ENCODE data around the gene PPP1R12B. TPM values are rescaled to one million over a fixed set of nuclear protein-coding genes. Genes with fewer than 3 reads are reported as not detected.
A peak's percentile ranks its signal among the peaks of the same experiment; 100 is the strongest.
"Not testable (repeated sequence)": the region's sequence is repeated elsewhere in the genome, so short reads cannot be mapped to it uniquely, and the experiment has no call there.

PPP1R12B gene
- total and polyA plus RNA-seq, 2 experiments from 2014 or later, result 8.1 to 15.0 TPM

GRCh38 chr1:202624088-202624780 lies 275.7 kb downstream of the PPP1R12B start:
- no peaks in the 10 kb centered on the region for H4K20me1 ChIP-seq (ENCODE audit: insufficient read depth, poor library complexity, severe bottlenecking)
- no peak overlapping the region for H3K4me3 ChIP-seq
- H3K4me2 ChIP-seq, result no peak overlapping the region
- WGBS (ENCODE audit: low lambda C conversion rate, missing lambda C conversion rate), result 80% methylated on average over 6 of the region's 7 CpGs
- no peak overlapping the region for H3K27ac ChIP-seq
- no peak for TF ChIP-seq CTCF (IDR thresholded peaks at IDR 0.05; ENCODE audit: poor library complexity)
- no peak for TF ChIP-seq EZH2 (IDR thresholded peaks at IDR 0.05; ENCODE audit: borderline replicate concordance)
- TF ChIP-seq EZH2phosphoT487 (IDR thresholded peaks at IDR 0.05; ENCODE audit: low read depth, severe bottlenecking, unreplicated experiment), result no peak
- DNase-seq (ENCODE audit: low spot score), result no peak
- no peaks in the 10 kb centered on the region for H3K27me3 ChIP-seq
- no peaks in the 10 kb centered on the region for H3K36me3 ChIP-seq (replicated peaks; ENCODE audit: insufficient read depth, low read depth)
- H3K9me3 ChIP-seq (ENCODE audit: low read depth), result no peaks in the 10 kb centered on the region
- H3K9me2 ChIP-seq (replicated peaks; ENCODE audit: insufficient read depth), result no peaks in the 10 kb centered on the region
- H3K79me2 ChIP-seq, result no peaks in the 10 kb centered on the region
- H3K4me1 ChIP-seq (ENCODE audit: insufficient read depth), result peaks cover 9% of the 10 kb centered on the region
- no peak overlapping the region for H2AFZ ChIP-seq

- Histone ChIP-seq H2AFZ (no peak overlapping the region), H3K36me3 (replicated peaks; ENCODE audit: insufficient read depth, low read depth) (no peaks in the 10 kb centered on the region), H3K9me3 (ENCODE audit: low read depth) (no peaks in the 10 kb centered on the region), H3K4me1 (ENCODE audit: insufficient read depth) (peaks cover 8% of the 10 kb centered on the region), H3K27me3 (no peaks in the 10 kb centered on the region), H3K4me3 (no peak overlapping the region), H3K27ac (no peak overlapping the region), H3K4me2 (no peak overlapping the region), H3K79me2 (no peaks in the 10 kb centered on the region), H4K20me1 (ENCODE audit: insufficient read depth, poor library complexity, severe bottlenecking) (no peaks in the 10 kb centered on the region), H3K9me2 (replicated peaks; ENCODE audit: insufficient read depth) (no peaks in the 10 kb centered on the region)
- TF ChIP-seq EZH2 (IDR thresholded peaks at IDR 0.05; ENCODE audit: borderline replicate concordance) (no peak), CTCF (IDR thresholded peaks at IDR 0.05; ENCODE audit: poor library complexity) (no peak), EZH2phosphoT487 (IDR thresholded peaks at IDR 0.05; ENCODE audit: low read depth, severe bottlenecking, unreplicated experiment) (no peak)
- DNase-seq (ENCODE audit: low spot score), result no peak
- WGBS (ENCODE audit: low lambda C conversion rate, missing lambda C conversion rate), result 78% methylated on average over 1 of the region's 1 CpG
These were observed 276.2 kb downstream of the PPP1R12B start for GRCh38 chr1:202624781-202625108.

- Histone ChIP-seq H4K20me1 (ENCODE audit: insufficient read depth, poor library complexity, severe bottlenecking) (no peaks in the 10 kb centered on the region), H3K4me3 (no peak overlapping the region), H3K4me2 (no peak overlapping the region), H3K27ac (no peak overlapping the region), H3K27me3 (no peaks in the 10 kb centered on the region), H3K36me3 (replicated peaks; ENCODE audit: insufficient read depth, low read depth) (no peaks in the 10 kb centered on the region), H3K4me1 (ENCODE audit: insufficient read depth) (peaks cover 8% of the 10 kb centered on the region), H3K9me3 (ENCODE audit: low read depth) (no peaks in the 10 kb centered on the region), H2AFZ (no peak overlapping the region), H3K79me2 (no peaks in the 10 kb centered on the region), H3K9me2 (replicated peaks; ENCODE audit: insufficient read depth) (no peaks in the 10 kb centered on the region)
- peak; percentile 82 for DNase-seq (ENCODE audit: low spot score)
- 59% methylated on average over 18 of the region's 28 CpGs for WGBS (ENCODE audit: low lambda C conversion rate, missing lambda C conversion rate)
- no peak for TF ChIP-seq EZH2 (IDR thresholded peaks at IDR 0.05; ENCODE audit: borderline replicate concordance)
- peak; percentile 60 for TF ChIP-seq CTCF (IDR thresholded peaks at IDR 0.05; ENCODE audit: poor library complexity)
- no peak for TF ChIP-seq EZH2phosphoT487 (IDR thresholded peaks at IDR 0.05; ENCODE audit: low read depth, severe bottlenecking, unreplicated experiment)
These were observed 277.2 kb downstream of the PPP1R12B start for GRCh38 chr1:202625416-202626360.

GRCh38 chr1:202627036-202627435 lies 278.5 kb downstream of the PPP1R12B start:
- H3K36me3 ChIP-seq (replicated peaks; ENCODE audit: insufficient read depth, low read depth); H4K20me1 ChIP-seq (ENCODE audit: insufficient read depth, poor library complexity, severe bottlenecking); H2AFZ ChIP-seq; H3K9me3 ChIP-seq (ENCODE audit: low read depth); DNase-seq (ENCODE audit: low spot score); H3K27ac ChIP-seq; H3K9me2 ChIP-seq (replicated peaks; ENCODE audit: insufficient read depth); H3K4me1 ChIP-seq (ENCODE audit: insufficient read depth); H3K27me3 ChIP-seq; H3K4me2 ChIP-seq; H3K79me2 ChIP-seq; H3K4me3 ChIP-seq: not testable (repeated sequence)
- 75% methylated on average over 7 of the region's 7 CpGs for WGBS (ENCODE audit: low lambda C conversion rate, missing lambda C conversion rate)
